ENCODE results near the gene SYNJ1. TPM values are rescaled to one million over a fixed set of nuclear protein-coding genes. Genes with fewer than 3 reads are reported as not detected.

SYNJ1 gene
- polyA plus RNA-seq, 3 donors, result 4.0 to 16.5 (median 8.1) TPM

- Histone ChIP-seq H2AFZ (ENCODE audit: insufficient read depth, low read depth, low read length, poor library complexity, severe bottlenecking) (no peak overlapping the region), H3K27me3 (ENCODE audit: control insufficient read depth in 2 of 2, insufficient read depth in 2 of 2, low read length in 2 of 2) (no peaks in the 10 kb centered on the region), H3K9ac (ENCODE audit: insufficient read depth, low read length, poor library complexity, severe bottlenecking) (no peak overlapping the region), H3K4me1 (ENCODE audit: control insufficient read depth in 1 of 2, insufficient read depth in 2 of 2, low read length in 2 of 2) (no peaks in the 10 kb centered on the region), H4K20me1 (ENCODE audit: insufficient read depth, low read length) (no peaks in the 10 kb centered on the region), H3K4me3 (replicated peaks in 1 of 3; ENCODE audit: low read depth in 2 of 3, low read length in 3 of 3) (no peak overlapping the region), H3K9me3 (replicated peaks in 1 of 2; ENCODE audit: control insufficient read depth in 1 of 2, insufficient read depth in 1 of 2, low read length in 2 of 2) (no peaks in the 10 kb centered on the region), H3K79me2 (ENCODE audit: insufficient read depth, low read length) (no peaks in the 10 kb centered on the region), H3K4me2 (replicated peaks; ENCODE audit: extremely low read depth, low read length, poor library complexity, severe bottlenecking) (no peak overlapping the region), H3K36me3 (replicated peaks in 1 of 2; ENCODE audit: control insufficient read depth in 1 of 2, insufficient read depth in 2 of 2, low read length in 2 of 2) (peaks cover 70 to 82% of the 10 kb centered on the region in 2 donors), H3K27ac (ENCODE audit: low read depth in 1 of 2, low read length in 2 of 2) (peak overlapping the region in 1 of 2 donors; percentile 18)
- TF ChIP-seq CTCF (IDR thresholded peaks at IDR 0.05), result no peak
- WGBS (ENCODE audit: insufficient coverage), result 86% methylated on average over 1 of the region's 2 CpGs
- Mint-ChIP-seq H3K27ac (no peak overlapping the region), H3K4me3 (no peak overlapping the region), H3K4me1 (peaks cover 9% of the 10 kb centered on the region), H3K36me3 (peaks cover 47 to 63% of the 10 kb centered on the region in 2 donors), H3K27me3 (ENCODE audit: low read depth in 3 of 3) (no peaks in the 10 kb centered on the region), H3K9me3 (no peaks in the 10 kb centered on the region)
- intact Hi-C loops (cut with micrococcal nuclease), result no loop called here
- DNase-seq, result no peak
These were observed 7.7 kb upstream of the SYNJ1 start for GRCh38 chr21:32735524-32735923.

GRCh38 chr21:32733990-32734613 is 6.3 kb upstream of the SYNJ1 start:
- Histone ChIP-seq H3K4me2 (replicated peaks; ENCODE audit: extremely low read depth, low read length, poor library complexity, severe bottlenecking) (no peak overlapping the region), H3K9ac (ENCODE audit: insufficient read depth, low read length, poor library complexity, severe bottlenecking) (no peak overlapping the region), H3K4me1 (ENCODE audit: control insufficient read depth in 1 of 2, insufficient read depth in 2 of 2, low read length in 2 of 2) (peaks cover 5% of the 10 kb centered on the region in 2 donors), H3K79me2 (ENCODE audit: insufficient read depth, low read length) (no peaks in the 10 kb centered on the region), H3K36me3 (replicated peaks in 1 of 2; ENCODE audit: control insufficient read depth in 1 of 2, insufficient read depth in 2 of 2, low read length in 2 of 2) (peaks cover 58 to 68% of the 10 kb centered on the region in 2 donors), H2AFZ (ENCODE audit: insufficient read depth, low read depth, low read length, poor library complexity, severe bottlenecking) (no peak overlapping the region), H3K27me3 (ENCODE audit: control insufficient read depth in 2 of 2, insufficient read depth in 2 of 2, low read length in 2 of 2) (no peaks in the 10 kb centered on the region), H4K20me1 (ENCODE audit: insufficient read depth, low read length) (no peaks in the 10 kb centered on the region), H3K9me3 (replicated peaks in 1 of 2; ENCODE audit: control insufficient read depth in 1 of 2, insufficient read depth in 1 of 2, low read length in 2 of 2) (no peaks in the 10 kb centered on the region), H3K4me3 (replicated peaks in 1 of 3; ENCODE audit: low read depth in 2 of 3, low read length in 3 of 3) (no peak overlapping the region), H3K27ac (ENCODE audit: low read depth in 1 of 2, low read length in 2 of 2) (no peak overlapping the region)
- peaks cover 17% of the 10 kb centered on the region for H3K4me1 Mint-ChIP-seq
- no peak overlapping the region for H3K27ac Mint-ChIP-seq
- no peak for DNase-seq
- no peaks in the 10 kb centered on the region for H3K27me3 Mint-ChIP-seq (ENCODE audit: low read depth in 3 of 3)
- 92% methylated on average over 1 of the region's 5 CpGs for WGBS (ENCODE audit: insufficient coverage)
- no peak for TF ChIP-seq CTCF (IDR thresholded peaks at IDR 0.05)
- H3K4me3 Mint-ChIP-seq, result no peak overlapping the region
- intact Hi-C loops (cut with micrococcal nuclease), result no loop called here
- H3K9me3 Mint-ChIP-seq, result no peaks in the 10 kb centered on the region
- H3K36me3 Mint-ChIP-seq, result peaks cover 38 to 53% of the 10 kb centered on the region in 2 donors
